Neural cell (in vitro differentiated cells): ENCODE measurements around the gene LSM3. TPM values are rescaled to one million over a fixed set of nuclear protein-coding genes. Genes with fewer than 3 reads are reported as not detected.

ENCODE experiments used
- H2AFZ ChIP-seq: fragments of 200-600, 300-800 bp; sonication (generic), shearing (Covaris generic); 2 replicates; pipeline ENCODE4 v1.6.0; 2014; ENCODE audit warnings: low read depth, mild to moderate bottlenecking, antibody characterized with exemption, low read length, moderate library complexity
- H3F3A ChIP-seq: fragments of 200-600 bp; shearing (Covaris generic); 2 replicates; pipeline ENCODE4 v1.6.1; 2016; ENCODE audit warnings: mild to moderate bottlenecking, moderate library complexity, mixed read lengths, antibody characterized with exemption, low read length; ENCODE audit not compliant: insufficient read depth, poor library complexity, severe bottlenecking
- H3K27ac ChIP-seq: fragments of 200-600, 300-800 bp; sonication (generic), shearing (Covaris generic); 2 replicates; pipeline ENCODE4 v1.5.1; 2014; ENCODE audit warnings: mild to moderate bottlenecking, low read length, moderate library complexity
- H3K27me3 ChIP-seq: fragments of 300-800, 200-600 bp; sonication (generic), shearing (Covaris generic); 2 replicates; pipeline ENCODE4 v1.6.0; 2014; ENCODE audit warnings: mild to moderate bottlenecking, low read depth, low read length, moderate library complexity; ENCODE audit not compliant: insufficient read depth
- H3K36me3 ChIP-seq: fragments of 300-800, 200-600 bp; sonication (generic), shearing (Covaris generic); 2 replicates; pipeline ENCODE4 v1.5.1; 2014; ENCODE audit warnings: mild to moderate bottlenecking, antibody characterized with exemption, low read length, moderate library complexity; ENCODE audit not compliant: insufficient read depth
- H3K4me2 ChIP-seq: fragments of 300-800, 200-600 bp; sonication (generic), shearing (Covaris generic); 2 replicates; pipeline ENCODE4 v1.6.0; 2014; ENCODE audit warnings: mild to moderate bottlenecking, low read length
- H3K4me3 ChIP-seq: fragments of 300-800, 200-600 bp; sonication (generic), shearing (Covaris generic); 2 replicates; pipeline ENCODE4 v1.5.1; 2014; ENCODE audit warnings: mild to moderate bottlenecking, low read length, moderate library complexity
- H3K79me2 ChIP-seq: fragments of 200-600 bp; shearing (Covaris generic); replicated peaks from 2 replicates; pipeline ENCODE4 v1.6.0; 2014; ENCODE audit warnings: mild to moderate bottlenecking, low read length, moderate library complexity; ENCODE audit not compliant: insufficient read depth
- H3K9ac ChIP-seq: fragments of 300-800, 200-600 bp; sonication (generic), shearing (Covaris generic); 2 replicates; pipeline ENCODE4 v1.6.1; 2016; ENCODE audit warnings: mild to moderate bottlenecking, low read length, mixed read lengths
- H3K9me2 ChIP-seq: fragments of 200-600 bp; shearing (Covaris generic); 2 replicates; pipeline ENCODE4 v1.6.1; 2016; ENCODE audit warnings: mild to moderate bottlenecking, low read length, mixed read lengths; ENCODE audit not compliant: insufficient read depth
- H3K9me3 ChIP-seq: fragments of 200-600, 300-800 bp; sonication (generic), shearing (Covaris generic); 2 replicates; pipeline ENCODE4 v1.6.1; 2016; ENCODE audit warnings: mild to moderate bottlenecking, mixed run types, low read length, moderate library complexity, mixed read lengths
- H4K20me1 ChIP-seq: fragments of 200-600 bp; shearing (Covaris generic); 2 replicates; pipeline ENCODE4 v1.6.1; 2016; ENCODE audit warnings: mild to moderate bottlenecking, mixed run types; ENCODE audit not compliant: insufficient read depth
- EP300 ChIP-seq: fragments of 450-650 bp; conservative IDR thresholded peaks from 2 replicates; pipeline ENCODE4 v1.6.1; 2014; ENCODE audit warnings: antibody characterized with exemption, mild to moderate bottlenecking, moderate library complexity; ENCODE audit not compliant: poor library complexity, severe bottlenecking
- EZH2 ChIP-seq: fragments of 200-600, 300-800 bp; shearing (Covaris generic), sonication (generic); IDR thresholded peaks from 2 replicates; pipeline ENCODE4 v1.6.1; 2014; ENCODE audit warnings: antibody characterized with exemption, low read length, borderline replicate concordance, mild to moderate bottlenecking; ENCODE audit not compliant: insufficient read depth, poor library complexity, severe bottlenecking
- MXI1 ChIP-seq: fragments of 450-650 bp; conservative IDR thresholded peaks from 2 replicates; pipeline ENCODE4 v1.6.1; 2014; ENCODE audit warnings: antibody characterized with exemption, mild to moderate bottlenecking; ENCODE audit not compliant: poor library complexity, severe bottlenecking
- POLR2AphosphoS5 ChIP-seq: IDR thresholded peaks from 2 replicates; pipeline ENCODE4 v1.6.1; 2012
- RAD21 ChIP-seq: fragments of 450-650 bp; conservative IDR thresholded peaks from 2 replicates; pipeline ENCODE4 v1.6.1; 2014; ENCODE audit warnings: antibody characterized with exemption, mild to moderate bottlenecking, moderate library complexity
- SMC3 ChIP-seq: fragments of 450-650 bp; conservative IDR thresholded peaks from 2 replicates; pipeline ENCODE4 v1.6.1; 2014; ENCODE audit warnings: antibody characterized with exemption, mild to moderate bottlenecking, moderate library complexity; ENCODE audit not compliant: poor library complexity
- TAF1 ChIP-seq: IDR thresholded peaks from 2 replicates; pipeline ENCODE4 v1.6.1; 2012; ENCODE audit warnings: low read depth
- polyA plus RNA-seq: library from polyadenylated mRNA; depleted of rRNA; stranded (reverse); fragments of >200 nt; gene quantifications from 2 replicates; pipeline ENCODE4 v1.2.3, GENCODE V29; 2014
- TF ChIP-seq, protein P1 (sequence below): IDR thresholded peaks from 2 replicates; pipeline ENCODE4 v1.6.1; 2012; ENCODE audit warnings: borderline replicate concordance
- TF ChIP-seq, protein P2 (sequence below): fragments of 450-650 bp; IDR thresholded peaks from 2 replicates; pipeline ENCODE4 v1.5.1; 2014; ENCODE audit warnings: antibody characterized with exemption, mild to moderate bottlenecking, moderate library complexity; ENCODE audit not compliant: poor library complexity, severe bottlenecking

LSM3 gene
- polyA plus RNA-seq, 1 donor from 2014 or later, result 29.6 TPM

DNA sequence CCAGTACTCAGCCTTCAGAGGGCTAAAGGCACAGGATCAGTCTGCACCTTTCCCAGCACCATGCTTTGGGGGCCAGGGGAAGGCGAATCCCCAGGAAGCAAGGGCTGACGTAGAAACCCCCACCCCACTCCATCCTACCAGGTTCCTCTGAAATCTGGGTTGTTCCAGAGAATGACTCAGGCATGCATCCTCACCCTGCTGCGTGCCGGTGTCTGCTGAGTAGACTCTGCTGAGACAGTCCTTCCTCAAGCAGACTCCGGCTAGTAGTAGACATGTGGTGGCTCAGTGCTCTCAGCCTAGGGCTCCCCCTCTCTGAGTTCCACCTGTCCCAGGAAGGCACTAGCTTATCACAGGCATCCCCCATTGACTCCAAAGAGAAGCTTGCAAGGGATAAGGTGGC is 44.7 kb upstream of the LSM3 start:
- Histone ChIP-seq H3F3A (no peaks in the 10 kb centered on the region), H3K79me2 (peaks cover under 1% of the 10 kb centered on the region), H2AFZ (no peak overlapping the region), H3K27me3 (no peaks in the 10 kb centered on the region), H3K9me2 (no peaks in the 10 kb centered on the region), H3K4me2 (no peak overlapping the region), H3K9ac (no peak overlapping the region), H3K36me3 (peaks cover 1% of the 10 kb centered on the region), H3K27ac (no peak overlapping the region), H3K9me3 (no peaks in the 10 kb centered on the region), H3K4me3 (no peak overlapping the region), H4K20me1 (no peaks in the 10 kb centered on the region)
- TF ChIP-seq SMC3 (no peak), RAD21 (no peak)
- TF ChIP-seq, protein P1, sequence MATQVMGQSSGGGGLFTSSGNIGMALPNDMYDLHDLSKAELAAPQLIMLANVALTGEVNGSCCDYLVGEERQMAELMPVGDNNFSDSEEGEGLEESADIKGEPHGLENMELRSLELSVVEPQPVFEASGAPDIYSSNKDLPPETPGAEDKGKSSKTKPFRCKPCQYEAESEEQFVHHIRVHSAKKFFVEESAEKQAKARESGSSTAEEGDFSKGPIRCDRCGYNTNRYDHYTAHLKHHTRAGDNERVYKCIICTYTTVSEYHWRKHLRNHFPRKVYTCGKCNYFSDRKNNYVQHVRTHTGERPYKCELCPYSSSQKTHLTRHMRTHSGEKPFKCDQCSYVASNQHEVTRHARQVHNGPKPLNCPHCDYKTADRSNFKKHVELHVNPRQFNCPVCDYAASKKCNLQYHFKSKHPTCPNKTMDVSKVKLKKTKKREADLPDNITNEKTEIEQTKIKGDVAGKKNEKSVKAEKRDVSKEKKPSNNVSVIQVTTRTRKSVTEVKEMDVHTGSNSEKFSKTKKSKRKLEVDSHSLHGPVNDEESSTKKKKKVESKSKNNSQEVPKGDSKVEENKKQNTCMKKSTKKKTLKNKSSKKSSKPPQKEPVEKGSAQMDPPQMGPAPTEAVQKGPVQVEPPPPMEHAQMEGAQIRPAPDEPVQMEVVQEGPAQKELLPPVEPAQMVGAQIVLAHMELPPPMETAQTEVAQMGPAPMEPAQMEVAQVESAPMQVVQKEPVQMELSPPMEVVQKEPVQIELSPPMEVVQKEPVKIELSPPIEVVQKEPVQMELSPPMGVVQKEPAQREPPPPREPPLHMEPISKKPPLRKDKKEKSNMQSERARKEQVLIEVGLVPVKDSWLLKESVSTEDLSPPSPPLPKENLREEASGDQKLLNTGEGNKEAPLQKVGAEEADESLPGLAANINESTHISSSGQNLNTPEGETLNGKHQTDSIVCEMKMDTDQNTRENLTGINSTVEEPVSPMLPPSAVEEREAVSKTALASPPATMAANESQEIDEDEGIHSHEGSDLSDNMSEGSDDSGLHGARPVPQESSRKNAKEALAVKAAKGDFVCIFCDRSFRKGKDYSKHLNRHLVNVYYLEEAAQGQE, result no peak

DNA sequence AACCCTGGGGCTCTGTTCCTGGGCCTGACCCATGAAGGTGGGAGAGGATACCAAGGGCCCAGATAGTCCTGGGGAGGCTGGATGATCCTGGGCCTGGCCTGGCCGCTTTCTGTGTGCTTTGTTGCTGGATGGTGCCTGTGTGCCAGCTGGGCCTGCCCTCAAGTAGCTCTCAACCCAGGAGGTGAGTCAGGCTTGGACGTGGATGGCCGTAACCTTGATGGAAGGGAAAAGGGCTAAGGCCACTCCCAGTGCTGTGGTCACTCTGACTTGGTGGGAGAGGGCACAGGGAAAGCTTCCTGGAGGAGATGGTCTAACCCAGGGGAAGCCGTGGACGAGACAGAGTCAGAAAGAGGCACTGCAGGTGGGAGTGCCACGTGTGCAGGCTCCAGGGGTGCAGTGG is 44.3 kb upstream of the LSM3 start:
- TF ChIP-seq EZH2, result no peak
- no peak for TF ChIP-seq RAD21
- no peak for TF ChIP-seq MXI1
- TF ChIP-seq EP300, result no peak
- TF ChIP-seq, protein P1, result no peak
- no peaks in the 10 kb centered on the region for H3F3A ChIP-seq

DNA sequence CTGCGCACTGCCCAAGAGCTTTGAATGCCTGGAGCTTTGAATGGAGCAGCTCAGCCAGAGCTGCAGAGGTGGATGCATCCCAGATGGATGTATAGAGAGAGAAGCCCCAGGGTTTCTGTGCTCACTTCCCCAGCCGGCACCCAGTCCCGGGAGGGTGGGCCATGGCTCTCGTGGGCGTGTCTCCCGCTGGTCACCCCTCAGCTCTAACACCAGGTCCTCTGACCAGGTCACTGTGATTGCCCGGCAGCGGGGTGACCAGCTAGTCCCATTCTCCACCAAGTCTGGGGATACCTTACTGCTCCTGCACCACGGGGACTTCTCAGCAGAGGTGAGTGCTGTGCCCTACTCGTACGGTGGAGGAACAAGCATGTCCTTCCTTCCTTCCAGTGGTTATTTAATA is 43.0 kb upstream of the LSM3 start:
- Histone ChIP-seq H3K27ac (no peak overlapping the region), H3K79me2 (no peaks in the 10 kb centered on the region), H3K9me2 (no peaks in the 10 kb centered on the region), H2AFZ (no peak overlapping the region), H3K9me3 (no peaks in the 10 kb centered on the region), H3K36me3 (no peaks in the 10 kb centered on the region), H3K9ac (no peak overlapping the region), H4K20me1 (no peaks in the 10 kb centered on the region), H3F3A (no peaks in the 10 kb centered on the region), H3K4me2 (no peak overlapping the region), H3K27me3 (no peaks in the 10 kb centered on the region), H3K4me3 (no peak overlapping the region)
- TF ChIP-seq POLR2AphosphoS5, result no peak
- TF ChIP-seq EZH2, result no peak
- TF ChIP-seq, protein P1, result no peak
- TF ChIP-seq MXI1, result no peak
- TF ChIP-seq, protein P2, sequence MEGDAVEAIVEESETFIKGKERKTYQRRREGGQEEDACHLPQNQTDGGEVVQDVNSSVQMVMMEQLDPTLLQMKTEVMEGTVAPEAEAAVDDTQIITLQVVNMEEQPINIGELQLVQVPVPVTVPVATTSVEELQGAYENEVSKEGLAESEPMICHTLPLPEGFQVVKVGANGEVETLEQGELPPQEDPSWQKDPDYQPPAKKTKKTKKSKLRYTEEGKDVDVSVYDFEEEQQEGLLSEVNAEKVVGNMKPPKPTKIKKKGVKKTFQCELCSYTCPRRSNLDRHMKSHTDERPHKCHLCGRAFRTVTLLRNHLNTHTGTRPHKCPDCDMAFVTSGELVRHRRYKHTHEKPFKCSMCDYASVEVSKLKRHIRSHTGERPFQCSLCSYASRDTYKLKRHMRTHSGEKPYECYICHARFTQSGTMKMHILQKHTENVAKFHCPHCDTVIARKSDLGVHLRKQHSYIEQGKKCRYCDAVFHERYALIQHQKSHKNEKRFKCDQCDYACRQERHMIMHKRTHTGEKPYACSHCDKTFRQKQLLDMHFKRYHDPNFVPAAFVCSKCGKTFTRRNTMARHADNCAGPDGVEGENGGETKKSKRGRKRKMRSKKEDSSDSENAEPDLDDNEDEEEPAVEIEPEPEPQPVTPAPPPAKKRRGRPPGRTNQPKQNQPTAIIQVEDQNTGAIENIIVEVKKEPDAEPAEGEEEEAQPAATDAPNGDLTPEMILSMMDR, result no peak
- TF ChIP-seq SMC3, result no peak
- no peak for TF ChIP-seq EP300
- TF ChIP-seq RAD21, result no peak
- TF ChIP-seq TAF1, result no peak

More for the DNA sequence above, 44.3 kb upstream of the LSM3 start:
- Histone ChIP-seq H3K79me2 (no peaks in the 10 kb centered on the region), H4K20me1 (no peaks in the 10 kb centered on the region), H3K27me3 (no peaks in the 10 kb centered on the region), H2AFZ (no peak overlapping the region), H3K4me3 (no peak overlapping the region), H3K27ac (no peak overlapping the region), H3K9ac (no peak overlapping the region), H3K9me3 (no peaks in the 10 kb centered on the region), H3K36me3 (no peaks in the 10 kb centered on the region), H3K4me2 (no peak overlapping the region), H3K9me2 (no peaks in the 10 kb centered on the region)
